Liver (tissue), 9 donors: ENCODE data around the gene SNX32. TPM values are rescaled to one million over a fixed set of nuclear protein-coding genes. Genes with fewer than 3 reads are reported as not detected.

Experiments
- DNase-seq: peaks from one replicate; pipeline ENCODE4 v3.0.0-alpha.2; 2017; ENCODE audit warnings: low spot score
- H3K27ac ChIP-seq, 2 donors: one replicate each; pipeline ENCODE4 v1.7.0; 2013; ENCODE audit warnings: inconsistent platforms in 2 of 2, low read length in 2 of 2, control low read depth in 1 of 2, low read depth in 1 of 2, mild to moderate bottlenecking in 1 of 2
- H3K27me3 ChIP-seq, 4 donors: one replicate each; pipeline versions ENCODE4 v1.6.1 to v1.7.0; 2013; ENCODE audit warnings: low read length in 3 of 4, inconsistent platforms in 1 of 4, mild to moderate bottlenecking in 1 of 4, moderate library complexity in 1 of 4; ENCODE audit not compliant: control insufficient read depth in 4 of 4, insufficient read depth in 4 of 4
- H3K36me3 ChIP-seq, 4 donors: one replicate each; pipeline versions ENCODE4 v1.6.1 to v1.7.0; 2013; ENCODE audit warnings: low read length in 3 of 4, mild to moderate bottlenecking in 3 of 4, low read depth in 1 of 4, moderate library complexity in 1 of 4; ENCODE audit not compliant: control insufficient read depth in 4 of 4, insufficient read depth in 3 of 4
- H3K4me1 ChIP-seq, 4 donors: one replicate each; pipeline versions ENCODE4 v1.6.1 to v1.7.0; 2013; ENCODE audit warnings: low read length in 3 of 4, mild to moderate bottlenecking in 3 of 4, moderate library complexity in 1 of 4; ENCODE audit not compliant: control insufficient read depth in 4 of 4, insufficient read depth in 4 of 4
- H3K4me3 ChIP-seq, 3 donors: one replicate each; pipeline versions ENCODE4 v1.6.1 to v1.7.0; 2013; ENCODE audit warnings: low read length in 3 of 3, control low read depth in 1 of 3, low read depth in 1 of 3, mild to moderate bottlenecking in 1 of 3
- H3K9ac ChIP-seq, 2 donors: one replicate each; pipeline ENCODE4 v1.7.0; 2013; ENCODE audit warnings: low read length in 2 of 2, mild to moderate bottlenecking in 2 of 2, moderate library complexity in 2 of 2, control low read depth in 1 of 2, low read depth in 1 of 2
- H3K9me3 ChIP-seq, 4 donors: one replicate each; pipeline versions ENCODE4 v1.6.1 to v1.7.0; 2013; ENCODE audit warnings: low read length in 3 of 4; ENCODE audit not compliant: control insufficient read depth in 4 of 4
- ATF3 ChIP-seq: IDR thresholded peaks from 2 replicates; pipeline ENCODE4 v1.6.1; 2016; ENCODE audit warnings: antibody characterized with exemption
- CTCF ChIP-seq: fragments of 150-350 bp; IDR thresholded peaks from 2 replicates; pipeline ENCODE4 v1.5.1; 2017; ENCODE audit warnings: improper control_type of control experiment, low read depth, low read length; ENCODE audit not compliant: missing input control
- EGR1 ChIP-seq, 2 donors: IDR thresholded peaks; 2 replicates each; pipeline ENCODE4 v1.6.1; 2016 to 2018; ENCODE audit warnings: antibody characterized with exemption in 2 of 2, low read depth in 2 of 2
- FOXA2 ChIP-seq: IDR thresholded peaks from 2 replicates; pipeline ENCODE4 v1.6.1; 2016; ENCODE audit warnings: antibody characterized with exemption
- GABPA ChIP-seq, 2 donors: IDR thresholded peaks in 1 of 2; conservative IDR thresholded peaks in 1 of 2; 2 replicates each; pipeline ENCODE4 v1.6.1; 2016; ENCODE audit warnings: antibody characterized with exemption in 2 of 2, mild to moderate bottlenecking in 1 of 2, moderate library complexity in 1 of 2
- HNF4A ChIP-seq, 2 donors: conservative IDR thresholded peaks; 2 replicates each; pipeline ENCODE4 v1.6.1; 2016; ENCODE audit warnings: antibody characterized with exemption in 2 of 2, mild to moderate bottlenecking in 2 of 2
- JUND ChIP-seq, 2 donors: IDR thresholded peaks; 2 replicates each; pipeline ENCODE4 v1.6.1; 2016; ENCODE audit warnings: antibody characterized with exemption in 2 of 2
- MAX ChIP-seq: IDR thresholded peaks from 2 replicates; pipeline ENCODE4 v1.6.1; 2016; ENCODE audit warnings: antibody characterized with exemption
- NR2F2 ChIP-seq: IDR thresholded peaks from 2 replicates; pipeline ENCODE4 v1.6.1; 2016; ENCODE audit warnings: antibody characterized with exemption
- RAD21 ChIP-seq, 2 donors: IDR thresholded peaks; 2 replicates each; pipeline ENCODE4 v1.6.1; 2016; ENCODE audit warnings: antibody characterized with exemption in 2 of 2, mild to moderate bottlenecking in 2 of 2
- REST ChIP-seq: IDR thresholded peaks from 2 replicates; pipeline ENCODE4 v1.6.1; 2016; ENCODE audit warnings: antibody characterized with exemption, mild to moderate bottlenecking
- RXRA ChIP-seq, 2 donors: IDR thresholded peaks; 2 replicates each; pipeline ENCODE4 v1.6.1; 2017 to 2018; ENCODE audit warnings: antibody characterized with exemption in 2 of 2, mild to moderate bottlenecking in 1 of 2
- TAF1 ChIP-seq: conservative IDR thresholded peaks from 2 replicates; pipeline ENCODE4 v1.6.1; 2016; ENCODE audit warnings: antibody characterized with exemption, mild to moderate bottlenecking
- YY1 ChIP-seq: IDR thresholded peaks from 2 replicates; pipeline ENCODE4 v1.6.1; 2016; ENCODE audit warnings: antibody characterized with exemption, mild to moderate bottlenecking
- WGBS: extraction: QIAGEN DNeasy Blood & Tissue Kit; methylation state at CpG from one replicate; pipeline ENCODE4 v1.1.7; 2013; 5-methylcytosine and 5-hydroxymethylcytosine counted together
- polyA plus RNA-seq, 2 donors: library from polyadenylated mRNA; stranded (reverse) in 1 of 2; unstranded in 1 of 2; fragments of 200-250 nt in 1 of 2; fragments of >200 nt in 1 of 2; fragmentation: Nextera tagmentation in 1 of 2; extraction: Ambion mirVana in 1 of 2; gene quantifications; one replicate each; pipeline versions ENCODE4 v1.2.1 to v1.2.3, GENCODE V29; 2013 to 2015
- total RNA-seq, 2 donors: library from RNA; depleted of rRNA; stranded (reverse); fragments of >200 nt; gene quantifications; one replicate each; pipeline ENCODE4 v1.2.3, GENCODE V29; 2014
- donor health status: healthy.
- donor health status: healthy.
- donor health status: healthy.
- donor health status: healthy.
- donor health status: healthy.

Gene SNX32
- total and polyA plus RNA-seq, 4 donors = under 0.01 to 0.38 (median 0.06) TPM

- TF ChIP-seq RXRA (IDR thresholded peaks at IDR 0.05) (peak in 1 of 2 donors; percentile 8), EGR1 (IDR thresholded peaks at IDR 0.05; ENCODE audit: low read depth in 2 of 2) (no peak), GABPA (IDR thresholded peaks at IDR 0.05 in 1 of 2, conservative IDR thresholded peaks at IDR 0.05 in 1 of 2) (peak; percentile 58 to 86), FOXA2 (no peak), RAD21 (IDR thresholded peaks at IDR 0.05) (peak in 1 of 2 donors; percentile 12), CTCF (no peak), REST (no peak), TAF1 (no peak), ATF3 (no peak), HNF4A (conservative IDR thresholded peaks at IDR 0.05) (no peak), MAX (no peak), YY1 (no peak), NR2F2 (no peak)
- Histone ChIP-seq H3K27ac (peak overlapping the region; percentile 90 to 94), H3K27me3 (no peaks in the 10 kb centered on the region), H3K9ac (peak overlapping the region in 1 of 2 donors; percentile 85), H3K36me3 (peaks cover 13 to 39% (median 20%) of the 10 kb centered on the region in 4 donors), H3K4me1 (peaks cover 10 to 48% (median 31%) of the 10 kb centered on the region in 4 donors), H3K9me3 (no peaks in the 10 kb centered on the region), H3K4me3 (peak overlapping the region; percentile 68 to 96 (median 91))
- whole genome bisulfite sequencing = 2% methylated on average over 57 of the region's 57 CpGs
- peak; percentile 79 for DNase-seq
Measured at GRCh38 chr11:65856689-65857499, 23.1 kb downstream of the SNX32 start.

- Histone ChIP-seq H3K27ac (peak overlapping the region; percentile 90 to 94), H3K9ac (peak overlapping the region in 1 of 2 donors; percentile 85), H3K27me3 (no peaks in the 10 kb centered on the region), H3K36me3 (peaks cover 9 to 35% (median 21%) of the 10 kb centered on the region in 4 donors), H3K9me3 (no peaks in the 10 kb centered on the region), H3K4me3 (peak overlapping the region; percentile 68 to 96 (median 91)), H3K4me1 (peaks cover 10 to 48% (median 32%) of the 10 kb centered on the region in 4 donors)
- WGBS = under 1% methylated on average over 49 of the region's 49 CpGs
- peak; percentile 83 for DNase-seq
- TF ChIP-seq FOXA2 (no peak), GABPA (IDR thresholded peaks at IDR 0.05 in 1 of 2, conservative IDR thresholded peaks at IDR 0.05 in 1 of 2) (no peak), RAD21 (IDR thresholded peaks at IDR 0.05) (no peak), MAX (no peak), JUND (IDR thresholded peaks at IDR 0.05) (no peak), CTCF (no peak), EGR1 (IDR thresholded peaks at IDR 0.05; ENCODE audit: low read depth in 2 of 2) (no peak), REST (no peak), NR2F2 (no peak), YY1 (no peak), HNF4A (conservative IDR thresholded peaks at IDR 0.05) (no peak)
Measured at GRCh38 chr11:65857500-65857852, 23.7 kb downstream of the SNX32 start.
